Measurements from ENCODE around the gene MRPS11. TPM values are rescaled to one million over a fixed set of nuclear protein-coding genes. Genes with fewer than 3 reads are reported as not detected.

MRPS11 gene
- total RNA-seq, 1 experiment from 2014 or later = 47.4 TPM

DNA sequence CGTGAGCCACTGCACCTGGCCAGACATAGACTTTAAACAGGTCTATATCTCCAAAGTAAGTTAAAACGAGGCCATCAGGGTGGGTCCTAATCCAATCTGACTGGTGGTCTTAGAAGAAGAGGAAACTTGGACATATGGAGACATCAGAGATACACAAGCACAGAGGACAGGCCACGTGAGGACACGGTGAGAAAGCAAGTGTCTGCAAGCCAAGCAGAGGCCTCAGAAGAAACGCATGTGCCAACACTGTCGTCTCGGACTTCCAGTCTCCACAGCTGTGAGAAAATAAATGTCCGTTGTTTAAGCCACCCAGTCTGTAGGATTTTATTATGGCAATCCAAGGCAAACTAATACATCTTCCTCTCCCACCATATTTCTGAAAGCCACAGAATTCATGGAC is 44.2 kb upstream of the MRPS11 start:
- no TSS peak for BruUV-seq (replicated peaks)
- POLR2A ChIA-PET = no interaction called here
- Histone ChIP-seq H3K4me2 (ENCODE audit: low read length) (no peak overlapping the region), H3K27me3 (ENCODE audit: insufficient read depth, low read length) (peaks cover 41% of the 10 kb centered on the region), H3K9ac (ENCODE audit: low read length) (no peak overlapping the region), H4K20me1 (ENCODE audit: insufficient read depth) (no peaks in the 10 kb centered on the region), H3K9me3 (ENCODE audit: control insufficient read depth in 1 of 2, insufficient read depth in 1 of 2, low read depth in 1 of 2, low read length in 2 of 2) (no peaks in the 10 kb centered on the region), H3K79me2 (ENCODE audit: insufficient read depth, low read length) (no peaks in the 10 kb centered on the region), H3K36me3 (ENCODE audit: control insufficient read depth in 1 of 2, insufficient read depth in 2 of 2, low read length in 2 of 2) (no peaks in the 10 kb centered on the region), H2AFZ (ENCODE audit: low read depth, low read length, poor library complexity, severe bottlenecking) (no peak overlapping the region), H3K27ac (ENCODE audit: low read depth, low read length) (no peak overlapping the region), H3K4me1 (ENCODE audit: control insufficient read depth in 1 of 2, insufficient read depth in 2 of 2, low read length in 2 of 2) (no peaks in the 10 kb centered on the region), H3K4me3 (replicated peaks in 1 of 2; ENCODE audit: low read depth in 1 of 2, low read length in 2 of 2) (no peak overlapping the region), H3K9me2 (ENCODE audit: insufficient read depth) (no peaks in the 10 kb centered on the region)
- RAD21 ChIA-PET (ENCODE audit: low non-redundant PET in 1 of 2, low total read pairs in 2 of 2, uncharacterized antibody in 2 of 2, unreplicated experiment in 2 of 2) = no interaction called here
- ATAC-seq (no peak), DNase-seq (ENCODE audit: low read depth, low spot score) (no peak)
- CTCF ChIA-PET = no interaction called here
- no peak for TF ChIP-seq EZH2phosphoT487 (IDR thresholded peaks at IDR 0.05; ENCODE audit: borderline replicate concordance)
- TF ChIP-seq, protein P1, sequence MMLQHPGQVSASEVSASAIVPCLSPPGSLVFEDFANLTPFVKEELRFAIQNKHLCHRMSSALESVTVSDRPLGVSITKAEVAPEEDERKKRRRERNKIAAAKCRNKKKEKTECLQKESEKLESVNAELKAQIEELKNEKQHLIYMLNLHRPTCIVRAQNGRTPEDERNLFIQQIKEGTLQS (IDR thresholded peaks at IDR 0.05) = no peak
- no peak for TF ChIP-seq ZNF274 (IDR thresholded peaks at IDR 0.05; ENCODE audit: low read depth, low read length)
- no peak for TF ChIP-seq SP1 (IDR thresholded peaks at IDR 0.05; ENCODE audit: low read depth)
- no peak for TF ChIP-seq CEBPB (IDR thresholded peaks at IDR 0.05; ENCODE audit: low read depth)
- no peak for TF ChIP-seq EGR1 (IDR thresholded peaks at IDR 0.05; ENCODE audit: low read depth)
- no peak for TF ChIP-seq ZBTB33 (IDR thresholded peaks at IDR 0.05; ENCODE audit: extremely low read depth, insufficient replicate concordance, low read length)
- TF ChIP-seq RAD21 (IDR thresholded peaks at IDR 0.05; ENCODE audit: low read depth) = no peak
- TF ChIP-seq CBX3 (IDR thresholded peaks at IDR 0.05; ENCODE audit: low read depth) = no peak
- TF ChIP-seq SIN3A (IDR thresholded peaks at IDR 0.05; ENCODE audit: low read depth) = no peak
- TF ChIP-seq, protein P2, sequence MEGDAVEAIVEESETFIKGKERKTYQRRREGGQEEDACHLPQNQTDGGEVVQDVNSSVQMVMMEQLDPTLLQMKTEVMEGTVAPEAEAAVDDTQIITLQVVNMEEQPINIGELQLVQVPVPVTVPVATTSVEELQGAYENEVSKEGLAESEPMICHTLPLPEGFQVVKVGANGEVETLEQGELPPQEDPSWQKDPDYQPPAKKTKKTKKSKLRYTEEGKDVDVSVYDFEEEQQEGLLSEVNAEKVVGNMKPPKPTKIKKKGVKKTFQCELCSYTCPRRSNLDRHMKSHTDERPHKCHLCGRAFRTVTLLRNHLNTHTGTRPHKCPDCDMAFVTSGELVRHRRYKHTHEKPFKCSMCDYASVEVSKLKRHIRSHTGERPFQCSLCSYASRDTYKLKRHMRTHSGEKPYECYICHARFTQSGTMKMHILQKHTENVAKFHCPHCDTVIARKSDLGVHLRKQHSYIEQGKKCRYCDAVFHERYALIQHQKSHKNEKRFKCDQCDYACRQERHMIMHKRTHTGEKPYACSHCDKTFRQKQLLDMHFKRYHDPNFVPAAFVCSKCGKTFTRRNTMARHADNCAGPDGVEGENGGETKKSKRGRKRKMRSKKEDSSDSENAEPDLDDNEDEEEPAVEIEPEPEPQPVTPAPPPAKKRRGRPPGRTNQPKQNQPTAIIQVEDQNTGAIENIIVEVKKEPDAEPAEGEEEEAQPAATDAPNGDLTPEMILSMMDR (IDR thresholded peaks at IDR 0.05 in 2 of 3, conservative IDR thresholded peaks at IDR 0.05 in 1 of 3; ENCODE audit: borderline replicate concordance in 1 of 3, insufficient read depth in 1 of 3, low read depth in 2 of 3, low read length in 2 of 3) = no peak
- no peak for TF ChIP-seq YY1 (IDR thresholded peaks at IDR 0.05; ENCODE audit: extremely low read depth, insufficient replicate concordance, low read depth, low read length)
- TF ChIP-seq POLR2A (IDR thresholded peaks at IDR 0.05; ENCODE audit: borderline replicate concordance, extremely low read depth, insufficient read depth, insufficient read length) = no peak
- no peak for TF ChIP-seq ELF1 (IDR thresholded peaks at IDR 0.05; ENCODE audit: borderline replicate concordance, low read depth)
- no peak for TF ChIP-seq EZH2 (IDR thresholded peaks at IDR 0.05)
- no peak for TF ChIP-seq JUND (IDR thresholded peaks at IDR 0.05)
- TF ChIP-seq POLR2AphosphoS5 (IDR thresholded peaks at IDR 0.05; ENCODE audit: low read depth, low read length) = no peak
- TF ChIP-seq SRF (IDR thresholded peaks at IDR 0.05; ENCODE audit: low read depth) = no peak
- TF ChIP-seq, protein P3, sequence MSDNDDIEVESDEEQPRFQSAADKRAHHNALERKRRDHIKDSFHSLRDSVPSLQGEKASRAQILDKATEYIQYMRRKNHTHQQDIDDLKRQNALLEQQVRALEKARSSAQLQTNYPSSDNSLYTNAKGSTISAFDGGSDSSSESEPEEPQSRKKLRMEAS (IDR thresholded peaks at IDR 0.05) = no peak
- no peak for TF ChIP-seq ZFX (IDR thresholded peaks at IDR 0.05)
- intact Hi-C loops (cut with micrococcal nuclease) = no loop called here

Measured in HCT116 (cell line).